Middle frontal gyrus (tissue), 1 donor: Measurements from ENCODE around the gene AAMP.

Experiments used
- DNase-seq: peaks from one replicate; pipeline ENCODE4 v3.0.0-alpha.2; 2015; ENCODE audit warnings: low spot score; ENCODE audit errors: extremely low spot score

The AAMP gene

DNA sequence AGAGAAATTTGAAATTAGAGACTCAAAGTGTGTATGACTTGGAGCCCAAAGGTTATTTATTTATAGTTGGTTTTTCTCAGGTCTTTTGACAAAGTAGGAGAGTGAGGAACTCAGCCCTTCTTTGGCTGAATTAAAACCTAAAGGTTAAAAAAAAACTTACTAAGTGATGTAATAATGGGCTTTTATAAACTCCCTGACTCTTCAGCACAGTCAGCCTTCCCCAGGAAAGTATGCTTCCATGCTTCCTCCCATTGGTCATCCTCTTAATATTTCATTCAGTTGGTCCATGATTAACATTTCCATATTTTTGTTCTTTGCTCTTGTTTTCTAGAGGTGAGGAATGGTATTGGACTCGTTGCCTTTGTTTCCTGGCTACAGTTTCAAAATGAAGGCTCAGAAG is 45.8 kb downstream of the AAMP start:
- DNase-seq: no peak

DNA sequence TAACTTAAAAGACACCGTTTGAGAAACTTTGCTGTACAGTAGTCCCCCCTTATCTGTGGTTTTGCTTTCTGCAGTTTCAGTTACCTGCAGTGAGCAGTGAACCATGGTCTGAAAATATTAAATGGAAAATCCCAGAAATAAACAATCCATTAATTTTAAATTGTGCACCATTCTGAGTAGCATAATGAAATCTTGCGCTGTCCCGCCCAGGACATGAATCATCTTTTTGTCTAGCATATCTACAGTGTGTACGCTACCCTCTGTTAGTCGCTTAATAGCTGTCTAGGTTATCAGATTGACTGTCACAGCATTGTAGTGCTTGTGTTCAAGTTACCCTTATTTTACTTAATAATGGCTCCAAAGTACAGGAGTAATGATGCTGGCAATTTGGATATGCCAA is 46.9 kb downstream of the AAMP start:
- DNase-seq: no peak

DNA sequence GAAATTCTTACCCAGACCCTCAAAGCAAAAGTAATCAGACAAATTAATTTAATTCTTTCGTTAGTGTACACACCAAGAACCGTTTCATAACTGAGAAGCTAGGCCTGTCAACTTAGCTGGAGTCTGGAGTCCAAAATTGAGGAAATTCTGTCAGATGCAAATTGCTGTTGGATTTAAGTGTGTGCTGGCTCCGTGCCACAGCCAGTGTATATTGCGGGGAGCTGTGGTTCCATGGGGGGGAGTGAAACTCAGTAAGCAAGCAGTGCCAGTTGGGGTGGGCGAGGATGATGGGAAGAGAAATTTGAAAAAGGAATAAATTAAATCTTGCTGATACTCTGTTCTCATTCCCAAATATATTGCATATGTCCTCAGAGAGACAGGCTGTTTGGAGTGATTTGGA is 48.9 kb downstream of the AAMP start:
- DNase-seq: no peak

DNA sequence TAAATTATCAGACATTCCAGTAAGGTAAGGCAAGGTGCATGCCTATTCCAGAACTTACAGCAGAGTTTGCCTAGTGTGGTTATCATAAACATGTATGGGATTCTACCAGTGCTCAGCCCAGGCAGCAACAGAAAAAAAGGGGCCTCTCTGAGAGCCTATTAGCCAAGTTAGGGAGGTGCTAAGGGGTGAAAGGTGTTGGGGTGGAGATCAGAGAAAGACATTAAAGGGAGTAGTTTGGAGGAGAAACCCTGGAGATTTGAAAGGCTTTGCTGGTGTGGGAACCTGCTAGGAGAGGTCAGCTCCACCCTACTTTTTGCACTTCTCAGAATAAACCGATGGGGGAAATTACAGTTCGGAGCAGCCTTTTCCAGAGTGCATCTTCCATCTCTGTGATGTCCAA is 50.0 kb downstream of the AAMP start:
- no peak for DNase-seq

DNA sequence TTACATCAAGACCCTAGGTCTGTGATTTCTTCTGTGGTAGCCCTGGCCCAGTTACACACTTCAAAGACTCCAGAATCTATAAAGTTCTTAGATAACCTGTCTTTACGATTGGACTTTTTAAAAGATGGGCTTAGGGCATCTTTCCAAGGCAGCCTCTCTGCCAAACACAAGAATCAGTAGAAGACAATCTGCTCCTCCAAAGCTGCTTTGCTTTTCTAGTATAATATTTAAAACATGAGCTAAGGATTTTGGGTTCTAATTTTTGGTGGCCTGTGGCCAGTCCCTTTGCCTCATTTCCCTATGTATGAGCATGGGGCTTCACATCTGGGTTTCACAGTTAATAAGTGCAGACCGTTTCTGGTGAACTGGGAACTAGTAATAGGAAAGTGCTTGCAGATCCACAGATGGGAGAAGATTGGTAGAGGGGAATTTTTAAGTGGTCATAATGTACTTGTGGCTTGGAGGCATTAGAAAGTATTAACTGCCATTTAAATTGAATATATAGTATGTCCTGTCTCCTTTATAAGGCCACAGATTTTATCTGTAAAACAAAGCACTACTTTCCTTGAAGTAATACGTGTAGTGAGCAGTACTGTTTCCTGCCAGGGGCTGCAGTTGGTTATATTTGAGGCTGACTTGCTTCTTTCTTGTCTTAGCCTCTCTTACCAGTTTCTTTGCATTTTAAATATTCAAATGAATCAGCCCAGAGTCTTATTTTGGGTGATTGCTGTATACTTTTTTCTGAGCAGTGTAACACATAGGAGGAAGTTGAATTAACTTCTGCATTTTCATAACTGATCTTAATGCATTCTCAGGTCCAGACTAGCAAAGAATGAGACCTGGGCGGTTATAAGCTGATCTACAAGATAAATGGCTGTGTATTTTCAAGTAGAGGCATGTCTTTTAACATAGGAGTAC is 51.4 kb downstream of the AAMP start:
- DNase-seq: peak; percentile 8

GRCh38 chr2:218217360-218218267 is 52.3 kb downstream of the AAMP start:
- no peak for DNase-seq

- DNase-seq: peak; percentile 89
These were observed 53.1 kb downstream of the AAMP start, which contains the start of gene ARPC2 for GRCh38 chr2:218216674-218217359. Gene ARPC2 (plus strand): TSS chr2:218217189. CDS start chr2:218217471, 282 bp downstream.

GRCh38 chr2:218216336-218216673 is 53.6 kb downstream of the AAMP start:
- DNase-seq: no peak
